HG02852 (cell line): ENCODE results near the gene FAM98B.

Experiments used
- ATAC-seq: cut with Tn5 transposase; IDR thresholded peaks from one replicate; pipeline ENCODE4 v1.9.1; 2021; ENCODE audit warnings: mild to moderate bottlenecking, moderate library complexity; ENCODE audit not compliant: unreplicated experiment

FAM98B gene

DNA sequence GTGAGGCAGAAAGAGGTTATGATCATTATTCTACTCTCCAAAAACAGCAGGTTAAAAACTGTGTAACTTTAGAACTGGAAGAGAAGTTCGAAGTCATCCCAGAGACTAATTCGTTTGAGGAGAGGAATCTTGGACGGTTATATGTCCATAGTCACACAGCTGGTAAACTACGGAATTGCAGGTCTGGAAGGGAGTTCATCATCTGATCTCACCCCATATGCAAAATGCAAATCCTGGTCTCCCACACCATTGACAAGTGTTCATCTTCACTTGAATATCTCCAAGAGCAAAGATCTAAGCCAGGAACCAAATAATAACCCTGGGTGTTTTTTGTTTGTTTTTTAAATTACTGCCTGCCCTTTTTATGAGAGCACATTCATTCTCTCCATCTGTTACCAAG is 53.1 kb downstream of the FAM98B start:
- ATAC-seq = no peak

DNA sequence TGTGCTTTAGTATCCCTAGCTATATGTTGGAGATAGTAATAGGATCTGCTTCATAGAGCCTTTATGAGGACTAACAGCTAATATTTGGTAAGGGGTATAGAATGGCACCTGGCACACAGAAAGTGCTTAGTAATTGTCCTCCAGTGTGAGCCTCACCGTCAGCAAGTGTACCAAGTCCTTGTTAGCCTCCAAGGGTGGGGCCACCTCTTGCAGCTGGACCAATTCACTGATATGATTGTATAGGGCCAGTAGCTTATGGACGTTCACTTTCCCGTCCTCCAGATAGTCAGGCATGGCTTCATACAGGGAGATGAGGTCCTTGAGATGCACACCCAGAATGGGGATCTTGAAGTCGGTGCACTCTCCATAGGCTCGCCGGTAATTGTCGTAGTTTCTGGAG is 53.6 kb downstream of the FAM98B start:
- no peak for ATAC-seq

DNA sequence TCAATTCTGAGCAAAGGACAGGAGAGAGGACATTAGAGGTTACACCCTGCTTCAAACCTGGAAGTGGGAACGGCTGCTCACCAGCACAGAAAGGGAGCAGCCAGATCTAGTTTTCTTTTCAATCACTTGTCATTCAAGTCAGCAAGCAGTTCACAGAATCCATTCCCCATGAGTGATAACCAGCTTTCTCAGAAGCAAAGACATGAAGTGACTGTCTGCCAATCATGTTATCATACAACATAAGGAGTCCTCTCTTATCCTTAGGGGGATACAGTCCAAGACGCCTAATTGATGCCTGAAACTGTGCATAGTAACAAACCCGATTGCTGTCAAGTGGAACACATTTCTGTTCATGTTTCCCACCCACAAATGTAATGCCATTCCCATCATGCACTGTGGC is 54.7 kb downstream of the FAM98B start:
- ATAC-seq = peak; percentile 72

GRCh38 chr15:38509152-38509551 is 55.2 kb downstream of the FAM98B start:
- no peak for ATAC-seq

DNA sequence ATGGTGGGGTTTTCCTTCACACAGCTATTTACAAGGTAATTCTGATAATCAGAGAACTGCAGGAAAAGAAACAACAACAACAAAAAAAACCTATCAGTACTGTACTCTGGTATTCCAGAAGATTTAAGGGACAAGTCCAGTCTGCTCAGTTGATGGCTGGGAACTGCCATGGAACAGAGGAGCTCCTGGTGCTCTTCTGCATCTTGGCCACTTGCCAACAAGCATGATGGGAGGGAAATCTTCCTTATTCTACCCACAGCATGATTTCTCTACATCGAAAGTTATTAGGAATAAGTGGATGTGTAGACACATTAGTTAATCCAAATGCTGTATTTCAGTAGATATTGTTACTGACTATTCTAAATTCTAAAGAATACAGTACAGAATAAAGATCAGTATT is 59.0 kb downstream of the FAM98B start:
- ATAC-seq = no peak

GRCh38 chr15:38514601-38515000 is 60.7 kb downstream of the FAM98B start:
- peak; percentile 73 for ATAC-seq

GRCh38 chr15:38516626-38517025 is 62.7 kb downstream of the FAM98B start:
- no peak for ATAC-seq

DNA sequence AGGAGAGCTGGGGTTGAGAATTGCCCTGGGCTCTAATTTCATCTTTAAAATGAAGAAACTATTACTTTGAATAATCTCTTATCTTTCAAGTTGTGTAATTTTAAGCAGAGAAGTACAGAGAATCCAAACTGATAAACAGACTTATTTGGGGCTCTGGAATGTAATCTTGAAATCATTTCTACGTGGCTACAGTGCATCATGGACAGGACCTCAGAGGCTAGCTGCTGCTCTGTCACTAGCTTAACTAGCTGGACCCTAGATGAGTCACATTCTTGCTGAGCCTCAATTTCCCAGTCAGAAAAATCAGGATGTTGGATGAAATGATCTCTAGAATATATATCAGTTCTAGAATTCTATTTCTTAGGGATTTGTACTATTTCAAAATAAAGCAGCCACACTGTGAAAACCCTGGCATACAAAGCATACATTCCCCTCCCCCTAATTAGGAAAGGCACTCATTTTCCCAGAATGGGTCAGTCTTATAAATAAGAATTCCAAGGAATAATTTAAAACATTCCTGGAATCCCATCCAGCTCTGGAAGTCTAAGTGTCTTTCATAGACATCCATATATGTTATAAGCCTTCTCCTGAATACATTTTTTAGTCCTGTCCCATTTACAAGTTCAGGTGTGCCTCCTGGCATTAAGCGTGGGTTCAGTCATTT is 63.5 kb downstream of the FAM98B start:
- no peak for ATAC-seq

DNA sequence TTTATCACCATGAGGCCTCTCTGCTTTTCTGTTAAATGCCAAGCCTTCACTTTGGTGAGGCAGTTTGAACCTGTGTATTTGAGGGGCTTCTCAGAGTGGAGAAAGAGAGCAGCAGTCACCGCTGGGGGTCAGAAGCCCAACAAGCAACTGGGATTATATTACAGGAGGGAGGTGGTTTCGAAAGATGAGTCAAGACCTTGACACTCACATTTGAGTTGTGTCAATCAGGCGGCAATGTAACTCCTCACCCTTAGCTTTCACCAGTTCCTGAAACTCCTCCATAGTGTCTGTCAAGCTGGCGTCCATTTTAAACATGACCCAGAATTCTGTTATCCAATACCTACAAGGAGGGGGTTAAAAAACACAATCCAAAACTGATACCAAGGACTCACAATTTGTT is 64.2 kb downstream of the FAM98B start:
- no peak for ATAC-seq

DNA sequence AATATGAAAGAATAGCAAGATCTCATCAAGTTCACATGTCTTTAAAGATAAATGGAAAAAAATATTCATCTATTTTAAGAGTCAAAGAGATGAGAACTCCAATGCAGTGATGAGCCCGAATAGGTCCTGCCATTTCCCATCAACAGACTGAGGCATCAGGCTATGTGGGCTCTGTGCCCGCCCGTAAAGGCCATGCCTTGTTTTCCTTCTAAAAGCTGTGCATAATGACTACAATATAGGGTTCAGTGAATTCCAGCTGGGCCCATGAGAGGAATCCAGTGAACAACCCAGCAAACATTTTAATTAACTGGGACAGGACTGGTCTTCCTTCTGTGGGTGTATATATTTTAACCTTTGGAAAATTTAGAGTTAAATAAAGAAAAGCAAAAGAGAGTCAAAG is 66.1 kb downstream of the FAM98B start:
- ATAC-seq = no peak

DNA sequence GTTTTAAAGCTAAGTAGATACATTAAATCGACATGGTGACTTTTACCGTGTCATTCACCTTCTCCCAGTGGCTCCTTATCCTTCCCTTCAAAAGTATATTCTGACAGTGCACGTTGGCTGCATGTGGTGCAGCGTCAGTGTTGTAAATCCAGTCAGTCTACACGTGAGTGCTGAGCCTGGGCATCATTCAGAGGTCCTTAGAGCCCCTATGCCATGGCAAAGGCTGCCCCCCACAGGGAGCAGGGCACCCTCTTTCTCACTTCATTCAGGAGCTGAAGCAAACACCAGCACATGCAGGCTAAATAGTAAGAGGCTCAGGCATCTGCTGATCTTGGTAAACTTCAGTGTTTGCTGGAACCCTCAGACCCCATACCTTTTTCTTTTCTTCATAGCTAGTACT is 67.4 kb downstream of the FAM98B start:
- no peak for ATAC-seq

- ATAC-seq = peak; percentile 54
Measured at GRCh38 chr15:38522922-38523321, 69.0 kb downstream of the FAM98B start.

DNA sequence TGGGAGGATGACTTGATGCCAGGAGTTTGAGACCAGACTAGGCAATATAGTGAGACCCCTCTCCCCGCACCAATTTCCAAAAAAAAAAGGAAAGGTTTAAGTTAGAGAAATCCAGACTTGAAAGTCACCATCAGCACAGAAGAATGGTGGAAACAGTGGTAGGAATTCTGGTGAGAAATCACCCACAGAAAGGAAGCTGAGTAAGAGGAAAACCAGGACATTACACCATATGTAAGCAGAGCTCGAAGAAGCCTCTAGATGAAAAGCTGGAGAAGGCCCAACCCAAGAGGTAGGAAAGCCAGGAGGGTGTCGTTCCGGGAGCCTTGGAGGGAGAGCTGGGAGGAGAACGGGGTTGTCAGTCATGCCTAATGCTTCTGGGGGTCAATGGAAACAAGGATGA is 70.2 kb downstream of the FAM98B start:
- ATAC-seq = no peak

- ATAC-seq = no peak
Measured at GRCh38 chr15:38525489-38525888, 71.6 kb downstream of the FAM98B start.

DNA sequence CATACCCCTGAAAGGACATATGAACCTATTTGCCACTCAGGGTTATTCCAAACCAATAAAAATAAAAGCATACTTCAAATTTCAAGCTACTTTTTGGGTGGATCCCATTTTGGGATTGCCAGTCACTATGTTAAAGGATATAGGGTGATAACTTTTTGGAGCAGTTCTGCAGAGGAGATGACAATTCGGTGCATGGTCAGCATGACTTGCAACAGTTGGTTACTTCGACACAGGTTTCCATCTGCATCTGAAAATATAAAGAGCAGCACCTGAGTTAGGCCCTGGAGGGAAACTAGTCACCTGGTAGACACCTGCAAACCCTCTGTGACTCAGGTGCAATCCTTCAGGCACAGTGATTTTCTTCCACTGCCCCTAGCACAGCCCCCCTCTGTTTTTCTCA is 72.2 kb downstream of the FAM98B start:
- no peak for ATAC-seq

GRCh38 chr15:38528294-38528693 is 74.4 kb downstream of the FAM98B start:
- ATAC-seq = no peak

GRCh38 chr15:38530113-38530512 is 76.2 kb downstream of the FAM98B start:
- ATAC-seq = peak; percentile 81

GRCh38 chr15:38531509-38531908 is 77.6 kb downstream of the FAM98B start:
- ATAC-seq = no peak

- no peak for ATAC-seq
Measured at GRCh38 chr15:38532728-38533127, 78.8 kb downstream of the FAM98B start.

- ATAC-seq = no peak
Measured at GRCh38 chr15:38533416-38533915, 79.5 kb downstream of the FAM98B start.

DNA sequence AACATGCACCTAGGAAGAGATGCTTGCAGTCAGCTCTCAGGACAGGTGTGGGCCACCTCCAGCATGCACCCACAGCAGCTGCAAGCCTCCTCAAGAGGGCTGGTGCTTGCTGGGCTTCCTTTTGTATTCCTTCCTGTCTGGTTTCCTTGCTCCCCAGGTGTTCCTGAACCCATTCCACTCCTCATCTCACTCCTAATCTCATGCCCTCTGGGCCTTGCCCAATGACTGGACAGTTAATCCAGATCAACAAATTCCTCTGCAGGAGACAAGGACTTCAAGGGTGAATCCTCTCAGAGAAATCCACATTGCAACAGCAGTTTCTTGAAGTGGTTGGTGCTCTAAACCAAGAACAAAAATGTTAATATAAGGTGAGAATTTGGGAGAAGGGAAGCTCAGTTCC is 80.0 kb downstream of the FAM98B start:
- ATAC-seq = no peak

DNA sequence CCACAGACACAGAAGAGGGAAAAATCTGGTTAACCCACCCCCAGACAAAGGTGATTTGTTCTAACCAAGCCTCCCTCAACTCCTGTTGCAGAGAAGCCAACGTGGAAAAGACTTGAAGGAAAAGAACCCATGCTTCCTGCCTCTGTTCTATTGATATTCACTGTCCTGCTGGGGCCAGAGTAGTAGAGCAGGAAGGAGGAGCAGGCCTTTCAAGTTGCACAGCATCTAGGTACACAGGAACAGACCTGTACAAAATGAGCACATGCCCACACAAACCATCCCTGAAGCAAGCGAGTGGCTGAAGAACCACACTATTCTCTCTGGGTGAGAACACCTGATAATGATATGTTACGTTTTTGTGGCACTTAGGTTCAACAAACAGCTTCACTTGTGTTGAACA is 80.8 kb downstream of the FAM98B start:
- no peak for ATAC-seq

DNA sequence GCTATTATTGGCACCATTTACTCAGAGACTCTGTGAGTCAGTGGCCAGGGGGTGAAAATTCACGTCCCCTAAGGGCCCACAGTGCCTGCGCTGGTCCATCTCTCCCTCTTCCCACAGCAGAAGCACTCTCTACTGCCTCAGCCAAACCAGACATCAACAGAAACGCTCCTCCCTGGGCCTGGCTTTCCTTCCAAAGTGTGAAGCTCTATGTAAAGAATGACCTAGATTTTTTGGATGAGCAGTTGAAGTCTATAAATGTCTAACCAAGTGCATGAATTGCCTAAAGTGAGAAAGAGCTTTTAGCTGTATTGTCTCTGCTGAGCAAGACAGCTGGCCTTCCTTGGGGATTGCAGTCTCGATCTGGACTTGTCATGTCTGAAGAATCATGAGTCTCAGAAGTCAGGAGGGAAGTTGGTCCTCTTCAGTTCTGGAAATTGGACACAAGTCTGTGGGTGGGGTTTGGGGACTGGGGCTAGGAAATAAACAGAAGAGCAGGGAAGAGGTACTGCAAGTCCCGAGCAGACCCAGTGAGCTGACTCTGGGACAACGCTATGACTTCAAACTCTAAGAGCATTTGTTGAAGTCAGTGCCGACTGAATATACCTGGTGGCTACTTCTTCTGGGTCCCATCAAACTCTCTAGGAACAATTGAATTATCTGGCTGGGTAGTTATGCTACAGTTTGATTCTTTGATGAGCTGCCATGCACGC is 81.7 kb downstream of the FAM98B start:
- ATAC-seq = no peak
